SIG-M5 treated with dmso at 0.1 percent for 504 hours (cell line): ENCODE results near the gene CRELD1.

Experiments
- DNase-seq: peaks from one replicate; lab custom pipeline; 2025; ENCODE audit not compliant: unreplicated experiment; lab: John Stamatoyannopoulos, UW

The CRELD1 gene

GRCh38 chr3:9955067-9955502 is 21.5 kb downstream of the CRELD1 start:
- no peak for DNase-seq

- no peak for DNase-seq
Measured at GRCh38 chr3:9955611-9956352, 22.1 kb downstream of the CRELD1 start.

- DNase-seq: no peak
Measured at GRCh38 chr3:9957214-9957613, 23.6 kb downstream of the CRELD1 start.

GRCh38 chr3:9965200-9965875 is 31.7 kb downstream of the CRELD1 start:
- DNase-seq: no peak

GRCh38 chr3:9966841-9967240 is 33.2 kb downstream of the CRELD1 start:
- DNase-seq: no peak

- no peak for DNase-seq
Measured at GRCh38 chr3:9969632-9970019, 36.0 kb downstream of the CRELD1 start.

- peak; percentile 60 for DNase-seq
Measured at GRCh38 chr3:9970020-9970652, 36.5 kb downstream of the CRELD1 start.

- peak; percentile 99 for DNase-seq
Measured at GRCh38 chr3:9976721-9977709, 43.4 kb downstream of the CRELD1 start.

- DNase-seq: no peak
Measured at GRCh38 chr3:9978710-9979305, 45.2 kb downstream of the CRELD1 start.

- DNase-seq: no peak
Measured at GRCh38 chr3:9980251-9980650, 46.6 kb downstream of the CRELD1 start.

- no peak for DNase-seq
Measured at GRCh38 chr3:9986230-9986725, 52.6 kb downstream of the CRELD1 start.

- no peak for DNase-seq
Measured at GRCh38 chr3:9994086-9994844, 60.6 kb downstream of the CRELD1 start.
